B cell (primary cell): ENCODE data around the gene SLC35G1.

ENCODE experiments used
- CTCF ChIP-seq: fragments of 200-600 bp; IDR thresholded peaks from one replicate; pipeline ENCODE4 v1.8.0; 2022; ENCODE audit warnings: antibody characterized with exemption, mild to moderate bottlenecking
- EZH2 ChIP-seq: IDR thresholded peaks from 2 replicates; pipeline ENCODE4 v1.6.1; 2012; ENCODE audit warnings: borderline replicate concordance, low read depth, mild to moderate bottlenecking, moderate library complexity, low read length; ENCODE audit not compliant: insufficient read depth, poor library complexity, severe bottlenecking

- TF ChIP-seq CTCF (no peak), EZH2 (no peak)
These were observed 969 bp downstream of the SLC35G1 start for GRCh38 chr10:93894516-93895378.
